Stimulated activated CD8-positive, alpha-beta memory T cell treated with anti-CD3 and anti-CD28 coated beads, Interleukin-7, amount 100 ng/mL, for 24 hours (primary cell): ENCODE data around the gene PXDN.
"Not testable (repeated sequence)": the region's sequence is repeated elsewhere in the genome, so short reads cannot be mapped to it uniquely, and the experiment has no call there.

Experiments
- DNase-seq: peaks from one replicate; pipeline ENCODE4 v3.0.0-alpha.2; 2020; ENCODE audit warnings: low read depth

PXDN gene

GRCh38 chr2:1744446-1745170 is at the start of gene PXDN:
Gene PXDN, minus strand, starts transcription at chr2:1744515. Its CDS starts 60 bp downstream, at chr2:1744455.
- no peak for DNase-seq

- no peak for DNase-seq
Observed at GRCh38 chr2:1793868-1794445, 49.6 kb upstream of the PXDN start.

GRCh38 chr2:1793001-1793867 is 48.9 kb upstream of the PXDN start:
- no peak for DNase-seq

GRCh38 chr2:1791685-1792435 is 47.5 kb upstream of the PXDN start:
- DNase-seq, result no peak

- no peak for DNase-seq
Observed at GRCh38 chr2:1791006-1791605, 46.8 kb upstream of the PXDN start.

- no peak for DNase-seq
Observed at GRCh38 chr2:1790473-1790872, 46.2 kb upstream of the PXDN start.

- DNase-seq, result no peak
Observed at GRCh38 chr2:1789610-1790009, 45.3 kb upstream of the PXDN start.

DNA sequence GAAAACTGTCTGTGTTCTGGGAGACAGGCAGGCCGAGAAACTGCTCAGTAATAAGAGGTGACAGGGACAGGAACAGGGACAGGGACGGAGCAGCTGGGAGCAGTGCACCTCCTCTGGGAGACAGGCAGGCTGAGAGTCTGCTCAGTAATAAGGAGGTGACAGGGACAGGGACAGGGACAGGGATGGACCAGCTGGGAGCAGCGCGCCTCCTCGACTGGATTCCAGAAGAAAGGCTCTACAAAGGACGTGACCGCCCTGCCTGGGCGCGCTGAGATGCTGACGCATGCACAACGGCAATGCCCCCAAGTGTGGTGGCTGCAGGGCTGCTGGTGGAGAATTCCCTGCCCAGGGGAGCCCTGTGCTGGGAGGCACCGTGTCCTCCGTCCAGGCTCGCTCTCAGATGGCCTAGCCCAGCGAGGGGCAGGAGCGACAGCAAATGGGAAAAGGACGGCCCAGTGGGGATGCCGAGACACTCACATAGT is 44.2 kb upstream of the PXDN start:
- DNase-seq, result no peak

- DNase-seq, result no peak
Observed at GRCh38 chr2:1787755-1788477, 43.6 kb upstream of the PXDN start.

DNA sequence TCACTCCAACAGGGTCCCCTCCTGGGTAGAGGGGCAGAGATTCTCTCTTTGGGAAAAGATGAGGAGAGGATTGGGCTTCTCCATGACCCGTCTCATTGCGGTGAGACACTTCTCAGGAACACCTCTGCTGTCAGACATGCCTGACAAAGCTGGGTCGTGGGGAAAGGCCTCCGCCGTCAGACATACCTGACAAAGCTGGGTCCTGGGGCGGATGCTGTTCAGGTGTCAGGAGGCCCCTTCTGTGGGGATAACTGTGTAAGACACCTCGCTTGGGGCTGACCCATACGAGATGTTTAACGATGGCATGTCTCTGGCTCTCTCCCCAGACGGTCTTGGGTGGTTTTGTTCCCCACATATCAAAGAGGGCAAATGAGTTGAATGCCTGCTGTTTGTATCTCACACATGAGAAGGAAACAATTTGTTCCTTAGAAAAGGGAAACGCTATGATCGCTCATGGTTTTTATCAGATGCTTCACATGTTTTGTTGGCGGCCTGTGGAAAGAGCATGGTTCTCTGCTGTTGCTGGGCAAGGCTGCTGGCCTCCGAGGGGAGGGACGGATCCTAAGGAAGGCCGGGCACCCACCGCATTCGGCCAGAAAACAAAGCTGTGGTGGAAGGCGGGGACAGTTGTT is 40.8 kb upstream of the PXDN start:
- no peak for DNase-seq

GRCh38 chr2:1784087-1784486 is 39.8 kb upstream of the PXDN start:
- no peak for DNase-seq

DNA sequence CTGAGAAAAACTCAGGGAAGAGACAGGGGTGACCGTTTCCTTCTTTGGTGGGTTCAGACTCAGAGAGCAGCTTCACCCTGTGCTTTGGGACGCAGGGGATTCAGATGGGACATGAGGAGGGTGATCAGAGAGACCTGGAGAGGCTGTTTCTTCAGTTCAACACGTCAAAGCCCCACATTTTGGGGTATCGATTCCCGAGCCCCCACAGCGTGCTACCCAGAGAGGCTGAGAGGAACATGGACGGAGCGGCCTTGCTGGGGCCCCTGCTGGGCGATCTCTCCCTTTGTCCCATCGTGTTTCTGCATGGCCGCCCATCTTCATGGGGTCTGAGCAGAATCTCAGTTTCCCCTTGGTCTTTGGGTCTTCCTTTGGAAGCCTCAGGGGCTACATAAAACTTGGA is 38.2 kb upstream of the PXDN start:
- no peak for DNase-seq

DNA sequence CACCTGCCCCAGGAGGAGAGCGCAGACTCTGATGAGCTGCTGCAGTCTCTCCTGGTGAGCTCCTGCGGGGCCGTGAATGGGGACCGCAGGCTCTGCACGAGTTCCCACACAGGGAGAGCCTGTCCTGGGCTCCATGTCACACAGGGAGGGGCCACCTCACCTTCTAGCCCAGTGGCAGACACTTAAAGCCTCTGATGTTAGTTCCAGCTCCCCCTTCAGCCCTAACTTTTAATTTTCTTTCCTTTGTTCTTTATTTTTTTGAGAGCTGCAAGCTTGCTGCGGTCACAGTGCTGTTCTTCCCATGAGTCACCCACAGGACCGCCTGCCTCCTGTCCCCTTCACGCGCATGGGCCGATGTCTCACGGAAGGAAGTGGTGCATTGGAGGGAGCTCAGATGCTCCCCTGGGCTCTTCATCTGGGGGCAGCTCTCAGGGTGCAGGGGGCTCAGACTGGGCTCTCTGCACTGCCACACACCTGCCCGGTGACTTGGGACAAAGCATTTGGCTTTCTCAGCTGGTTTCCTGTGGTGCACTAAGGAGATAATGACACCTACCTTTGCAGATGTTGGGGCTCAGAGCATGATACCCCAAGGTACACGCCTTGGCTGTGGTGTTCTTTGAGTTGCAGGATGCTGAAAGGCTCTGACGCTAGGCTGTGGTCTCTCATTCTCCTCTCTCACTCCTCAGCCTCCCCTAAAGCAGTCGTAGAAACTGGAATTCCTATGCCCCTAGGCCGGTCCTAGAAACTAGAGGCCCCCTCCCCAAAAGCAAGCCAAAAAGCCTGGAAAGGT is 37.2 kb upstream of the PXDN start:
- DNase-seq, result no peak

GRCh38 chr2:1780693-1781092 is 36.4 kb upstream of the PXDN start:
- DNase-seq, result no peak

- not testable (repeated sequence) for DNase-seq
Observed at GRCh38 chr2:1780054-1780453, 35.7 kb upstream of the PXDN start.

- DNase-seq, result no peak
Observed at GRCh38 chr2:1778566-1778965, 34.3 kb upstream of the PXDN start.

DNA sequence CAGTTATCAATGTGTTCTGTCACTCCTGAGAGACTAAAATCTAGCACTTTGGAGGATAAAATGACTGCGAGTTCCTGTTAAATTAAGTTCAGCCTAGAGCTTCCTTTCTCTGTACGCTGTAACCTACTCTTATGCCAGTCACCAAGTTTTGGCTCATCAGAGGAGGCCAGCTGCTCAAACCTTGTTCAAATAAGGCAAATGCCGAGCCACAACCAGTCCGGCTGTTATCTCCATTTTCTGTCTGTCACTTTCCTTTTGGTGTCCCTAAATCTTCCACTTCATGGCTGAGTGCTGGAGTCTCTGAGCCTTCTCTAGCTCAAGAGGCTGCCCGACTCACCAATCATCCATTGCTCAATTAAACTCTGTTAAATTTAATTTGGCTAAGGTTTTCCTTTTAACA is 33.5 kb upstream of the PXDN start:
- DNase-seq, result no peak

GRCh38 chr2:1777156-1777555 is 32.8 kb upstream of the PXDN start:
- DNase-seq, result no peak

DNA sequence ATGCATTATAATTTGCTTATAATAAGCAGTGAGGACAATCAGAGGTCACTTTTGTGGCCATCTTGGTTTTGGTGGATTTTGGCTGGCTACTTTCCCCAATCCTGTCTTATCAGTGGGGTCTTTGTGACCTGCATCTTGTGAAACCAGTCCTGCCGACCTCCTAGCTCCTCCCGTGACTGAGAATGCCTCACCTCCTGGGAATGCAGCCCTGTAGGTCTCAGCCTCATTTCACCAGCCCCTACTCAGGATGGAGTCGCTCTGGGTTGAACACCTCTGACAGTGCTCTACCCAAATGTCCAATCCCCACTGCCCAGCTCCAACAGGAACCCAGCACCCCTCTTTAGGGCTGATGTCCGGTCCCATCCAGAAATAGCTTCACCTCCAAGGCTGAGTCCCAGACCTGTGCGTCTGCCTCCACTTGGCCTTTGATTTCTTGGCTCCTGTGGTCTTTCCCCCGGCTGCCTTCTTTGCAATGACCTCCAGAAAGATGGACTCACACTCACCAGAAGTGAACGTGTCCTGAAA is 31.3 kb upstream of the PXDN start:
- no peak for DNase-seq

GRCh38 chr2:1774929-1775328 is 30.6 kb upstream of the PXDN start:
- no peak for DNase-seq
